ENCODE results near the gene CCDC6.
A peak's percentile ranks its signal among the peaks of the same experiment; 100 is the strongest.
"Not testable (repeated sequence)": the region's sequence is repeated elsewhere in the genome, so short reads cannot be mapped to it uniquely, and the experiment has no call there.

CCDC6 gene

GRCh38 chr10:59905066-59905730, 1.2 kb downstream of the CCDC6 start:
- peak; percentile 72 for DNase-seq

DNA sequence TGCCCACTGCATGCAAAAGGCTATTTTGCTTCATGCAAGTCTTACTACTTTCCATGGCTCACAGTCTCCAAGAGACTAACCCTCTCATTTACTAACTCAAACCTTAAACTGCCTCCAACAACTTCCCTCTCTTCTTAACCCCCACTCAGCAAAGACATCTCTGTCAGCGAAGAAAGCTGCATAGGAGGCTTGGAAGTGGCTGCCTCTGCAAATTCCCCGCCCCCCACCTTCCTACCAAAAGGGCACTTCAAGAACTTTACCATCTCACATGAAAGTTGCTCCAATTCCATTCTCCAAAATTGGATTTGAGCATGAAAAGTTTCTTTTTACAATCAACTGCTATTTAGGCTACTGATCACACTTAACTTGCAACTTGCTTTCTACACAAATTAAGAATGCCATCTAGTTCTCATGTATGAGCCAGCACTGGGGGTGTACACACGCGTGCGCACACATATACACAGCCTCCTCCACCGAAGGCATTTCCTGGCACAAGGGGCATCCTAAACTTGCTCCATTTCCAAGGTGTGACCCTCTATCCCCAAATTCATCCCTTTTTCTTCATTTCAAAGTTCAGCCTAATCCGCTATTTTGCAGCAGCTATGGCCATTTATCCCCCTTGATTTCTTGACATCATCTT, 1.8 kb downstream of the CCDC6 start:
- no peak for DNase-seq

- no peak for DNase-seq
These were observed 2.5 kb downstream of the CCDC6 start for GRCh38 chr10:59903871-59904270.

- no peak for DNase-seq
These were observed 4.3 kb downstream of the CCDC6 start for GRCh38 chr10:59902016-59902415.

DNA sequence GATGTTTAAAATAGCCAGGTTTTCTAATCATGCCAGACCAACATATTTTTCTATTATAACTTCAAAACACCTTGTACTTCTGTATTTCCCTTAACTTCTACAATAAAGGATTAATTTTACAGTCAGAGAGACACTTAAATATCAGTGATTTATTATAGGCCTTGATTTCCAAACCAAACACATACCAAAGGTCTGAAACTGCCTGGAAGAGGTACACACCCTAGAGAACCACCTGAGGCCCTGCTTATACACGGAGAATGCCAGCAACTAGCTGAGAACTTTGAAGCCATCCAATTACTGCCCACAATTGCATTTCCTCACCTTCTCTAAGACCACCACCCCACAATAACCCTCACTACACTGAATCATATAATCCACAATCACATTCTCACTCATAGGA, 4.9 kb downstream of the CCDC6 start:
- DNase-seq, result no peak

DNA sequence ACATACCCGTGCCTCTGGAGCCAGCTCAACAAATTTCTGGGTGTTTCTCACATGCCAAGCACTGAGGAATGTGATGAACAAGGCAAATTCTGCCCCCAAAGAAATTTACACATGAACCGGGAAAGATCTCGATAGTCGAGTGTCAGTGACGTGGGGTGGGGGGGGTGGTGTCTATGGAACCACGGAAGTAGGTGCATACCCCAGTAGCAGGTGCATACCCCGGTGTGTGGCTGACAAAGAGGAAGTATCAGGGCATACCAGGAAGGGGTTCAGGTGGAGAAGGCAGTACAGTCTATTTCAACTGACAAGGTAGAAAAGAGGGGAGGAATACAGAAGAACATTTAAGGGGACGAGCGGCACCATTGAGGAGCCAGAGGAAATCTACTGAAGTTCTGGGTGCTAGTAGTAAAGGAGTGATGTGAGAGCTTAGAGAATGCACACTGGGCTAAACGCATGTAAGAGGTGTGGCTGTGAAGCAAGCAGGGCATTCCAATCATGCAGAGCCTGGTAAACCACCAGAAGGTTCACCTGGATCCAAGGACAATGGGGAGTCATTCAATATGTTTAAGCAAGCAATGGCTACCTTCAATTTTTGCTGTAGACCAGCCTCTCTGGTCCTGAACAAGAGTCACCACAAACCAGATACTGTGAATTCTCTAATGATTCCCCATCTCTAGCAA, 6.2 kb downstream of the CCDC6 start:
- no peak for DNase-seq

DNA sequence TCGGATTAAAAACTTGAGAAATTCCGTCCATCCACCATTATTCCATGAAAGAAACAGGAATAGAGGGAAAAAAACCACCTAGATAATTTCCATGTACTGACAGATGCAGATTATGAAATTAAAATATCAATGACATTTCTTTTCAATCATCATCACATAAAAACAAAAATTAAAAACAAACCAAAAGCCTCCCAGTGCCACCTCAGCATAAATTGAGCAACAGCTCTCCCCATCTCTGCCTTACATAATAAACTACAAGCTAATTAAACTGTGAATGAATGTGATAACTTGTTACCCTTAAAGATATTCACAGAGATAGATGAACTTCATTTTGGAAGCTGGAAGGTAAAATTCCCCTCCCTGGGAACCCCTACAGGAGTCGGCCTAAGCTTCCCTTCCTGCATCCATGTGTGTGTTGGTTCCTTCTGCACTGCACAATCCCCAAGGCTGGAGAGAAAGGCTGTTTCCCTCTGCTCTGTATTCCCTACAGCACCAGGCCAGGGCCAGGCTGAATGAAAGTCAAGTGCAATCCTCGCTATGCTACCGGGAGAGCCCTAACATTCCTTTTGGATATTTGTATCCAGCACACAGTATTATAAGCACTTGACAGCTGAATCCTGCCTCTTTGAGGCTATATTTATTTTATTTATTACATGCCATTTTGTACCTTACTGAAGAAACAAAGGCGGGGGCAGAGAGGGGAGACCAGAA, 8.1 kb downstream of the CCDC6 start:
- DNase-seq, result no peak

GRCh38 chr10:59896191-59896590, 10.2 kb downstream of the CCDC6 start:
- no peak for DNase-seq

DNA sequence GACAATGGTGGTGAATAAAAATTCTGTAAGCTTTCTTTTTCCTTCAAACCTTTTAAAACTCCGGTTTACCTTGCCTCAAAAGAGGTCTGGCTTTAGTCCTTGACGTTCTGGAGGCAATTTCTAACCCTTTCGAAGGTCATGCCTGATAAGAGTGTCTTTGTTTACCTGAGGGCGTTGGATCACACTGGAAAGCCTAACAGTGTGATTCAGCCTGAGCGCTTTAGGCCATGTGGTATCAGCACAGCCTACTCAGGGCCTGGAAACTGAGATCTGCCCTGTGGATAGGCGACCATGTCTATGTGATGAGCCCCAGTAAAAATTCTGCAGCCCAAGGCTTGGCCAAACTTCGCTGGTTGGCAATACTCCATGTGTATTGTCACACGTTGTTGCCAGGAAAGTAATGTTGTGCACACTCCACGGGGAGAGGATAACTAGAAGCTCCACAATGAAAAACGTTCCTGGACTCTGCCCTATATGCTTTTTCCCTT, 10.7 kb downstream of the CCDC6 start:
- DNase-seq, result peak; percentile 85

- no peak for DNase-seq
These were observed 12.2 kb downstream of the CCDC6 start for GRCh38 chr10:59894114-59894513.

GRCh38 chr10:59892697-59893096, 13.7 kb downstream of the CCDC6 start:
- DNase-seq, result no peak

- DNase-seq, result no peak
These were observed 14.4 kb downstream of the CCDC6 start for GRCh38 chr10:59891936-59892335.

- no peak for DNase-seq
These were observed 15.0 kb downstream of the CCDC6 start for GRCh38 chr10:59891349-59891748.

- DNase-seq, result no peak
These were observed 17.4 kb downstream of the CCDC6 start for GRCh38 chr10:59888781-59889435.

GRCh38 chr10:59887972-59888640, 18.2 kb downstream of the CCDC6 start:
- DNase-seq, result peak; percentile 80

- DNase-seq, result no peak
These were observed 19.4 kb downstream of the CCDC6 start for GRCh38 chr10:59887006-59887405.

DNA sequence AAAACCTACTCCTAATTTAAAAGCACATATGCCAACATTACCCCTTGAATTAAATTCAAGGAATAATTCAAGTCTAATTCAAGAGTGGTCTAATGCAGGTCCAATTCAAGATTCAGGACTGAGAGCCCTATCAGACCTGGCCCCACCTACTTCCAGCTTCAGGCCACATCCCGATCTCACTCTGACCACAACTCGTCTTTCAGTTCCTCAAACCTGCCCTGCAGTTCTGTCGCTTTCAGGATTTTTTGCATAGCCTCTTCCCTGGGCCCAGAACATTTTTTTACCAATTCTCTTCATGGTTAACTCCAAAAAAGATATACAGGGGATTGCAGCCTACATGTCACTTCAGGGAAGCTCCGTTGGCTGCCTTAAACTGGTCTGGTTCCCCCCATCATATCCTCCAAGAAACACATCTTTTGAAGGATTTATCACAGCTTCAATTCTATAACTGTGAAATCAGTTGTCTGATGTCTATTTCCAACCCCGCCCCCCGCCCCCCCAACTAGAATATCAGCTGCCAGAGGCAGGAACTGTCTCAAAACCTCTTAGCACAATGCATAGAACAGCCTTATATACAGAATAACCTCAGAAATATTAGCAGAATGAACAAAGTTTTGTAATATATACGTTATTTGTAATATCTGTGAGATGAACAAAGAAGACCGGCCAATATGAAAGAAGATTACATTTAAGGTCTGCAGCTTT, 20.8 kb downstream of the CCDC6 start:
- DNase-seq, result no peak

- not testable (repeated sequence) for DNase-seq
These were observed 21.5 kb downstream of the CCDC6 start for GRCh38 chr10:59884893-59885292.

GRCh38 chr10:59881640-59882039, 24.7 kb downstream of the CCDC6 start:
- DNase-seq, result peak; percentile 5

DNA sequence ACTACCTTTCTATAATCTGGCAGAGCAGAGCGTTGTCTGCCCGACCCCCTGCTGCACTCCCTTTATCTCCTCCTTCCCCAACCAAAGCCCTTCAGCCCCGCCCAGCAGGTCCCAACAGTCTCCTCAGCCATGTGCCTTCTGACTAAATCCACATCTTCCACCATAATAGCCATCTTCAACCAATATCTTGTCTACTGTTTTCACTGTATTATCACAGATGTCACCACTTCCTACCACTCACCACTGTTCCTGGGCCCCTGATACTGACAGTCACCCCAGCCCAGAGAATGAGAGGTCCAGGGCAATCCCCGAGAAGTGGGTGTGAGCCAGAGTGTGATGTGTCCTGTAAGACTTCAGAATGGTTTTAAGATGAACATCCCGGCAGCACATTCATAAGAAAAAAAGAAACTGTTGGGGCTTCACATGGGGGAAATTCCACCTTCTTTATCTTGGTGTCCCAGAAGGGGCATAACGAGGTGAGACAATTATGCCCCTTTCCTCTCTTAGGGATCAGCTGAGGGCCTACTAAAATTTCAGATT, 25.3 kb downstream of the CCDC6 start:
- DNase-seq, result peak; percentile 33

- peak; percentile 1 for DNase-seq
These were observed 26.2 kb downstream of the CCDC6 start for GRCh38 chr10:59880019-59880717.
